GM21526 (cell line): Measurements from ENCODE around the gene TRMT2B.
"Not testable (repeated sequence)": the region's sequence is repeated elsewhere in the genome, so short reads cannot be mapped to it uniquely, and the experiment has no call there.

Experiments
- ATAC-seq: cut with Tn5 transposase; IDR thresholded peaks from one replicate; pipeline ENCODE4 v1.9.1; 2021; ENCODE audit warnings: moderate library complexity; ENCODE audit not compliant: unreplicated experiment, low FRiP score

TRMT2B gene

DNA sequence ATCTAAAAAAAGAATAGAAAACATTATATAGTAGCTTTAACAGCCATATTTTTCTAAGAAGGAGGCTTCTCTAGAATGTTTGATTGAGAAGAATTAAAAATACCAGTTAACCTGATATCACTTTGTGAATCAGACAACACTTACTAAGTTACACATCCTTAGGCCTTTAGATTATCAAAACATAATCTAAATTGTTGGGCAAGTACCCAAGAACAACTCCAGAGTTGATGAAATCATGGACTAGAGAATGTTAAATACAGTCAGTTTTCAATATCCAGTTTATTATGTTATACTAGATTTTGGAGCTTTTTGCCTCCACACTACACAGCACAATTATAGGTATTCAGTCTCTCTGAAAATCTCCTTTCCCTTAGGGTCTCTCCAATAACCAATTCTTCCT, 42.8 kb downstream of the TRMT2B start:
- no peak for ATAC-seq

DNA sequence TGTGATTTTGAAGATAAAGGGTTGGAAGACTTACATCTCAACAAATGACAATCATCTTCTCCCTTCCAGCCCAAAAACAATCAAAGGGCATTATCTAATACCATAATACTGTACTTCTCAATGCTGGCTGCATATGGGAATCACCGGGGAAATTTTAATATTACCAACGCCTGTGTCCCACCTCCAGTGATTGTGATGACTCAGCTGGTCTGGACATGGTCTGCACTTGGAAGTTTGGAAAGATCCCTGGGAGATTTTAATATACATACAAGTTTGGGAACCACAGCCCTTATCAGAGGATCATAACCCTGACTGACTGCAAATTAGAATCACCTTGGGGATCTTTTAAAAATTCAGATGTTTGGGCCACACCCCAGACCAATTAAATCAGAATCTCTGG, 52.5 kb downstream of the TRMT2B start:
- ATAC-seq: no peak

DNA sequence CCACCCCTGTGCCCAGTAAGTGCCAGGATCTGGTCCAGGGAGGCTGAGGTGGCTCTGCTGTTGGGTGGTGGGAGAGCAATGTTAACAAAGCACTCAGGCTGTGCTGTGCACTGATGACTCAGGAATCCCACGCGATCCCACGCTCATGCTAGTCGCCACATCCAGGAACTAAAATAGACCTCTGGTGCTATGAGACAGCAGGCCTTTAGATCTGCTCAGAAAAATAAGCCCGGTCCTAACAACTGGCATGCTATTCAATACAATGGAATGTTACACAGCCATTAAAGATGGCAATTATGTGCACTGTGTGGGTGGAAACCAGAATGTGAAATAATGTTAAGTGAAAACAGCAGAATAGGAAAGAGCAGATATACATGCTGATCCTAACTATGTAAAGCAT, 56.4 kb downstream of the TRMT2B start:
- ATAC-seq: no peak

DNA sequence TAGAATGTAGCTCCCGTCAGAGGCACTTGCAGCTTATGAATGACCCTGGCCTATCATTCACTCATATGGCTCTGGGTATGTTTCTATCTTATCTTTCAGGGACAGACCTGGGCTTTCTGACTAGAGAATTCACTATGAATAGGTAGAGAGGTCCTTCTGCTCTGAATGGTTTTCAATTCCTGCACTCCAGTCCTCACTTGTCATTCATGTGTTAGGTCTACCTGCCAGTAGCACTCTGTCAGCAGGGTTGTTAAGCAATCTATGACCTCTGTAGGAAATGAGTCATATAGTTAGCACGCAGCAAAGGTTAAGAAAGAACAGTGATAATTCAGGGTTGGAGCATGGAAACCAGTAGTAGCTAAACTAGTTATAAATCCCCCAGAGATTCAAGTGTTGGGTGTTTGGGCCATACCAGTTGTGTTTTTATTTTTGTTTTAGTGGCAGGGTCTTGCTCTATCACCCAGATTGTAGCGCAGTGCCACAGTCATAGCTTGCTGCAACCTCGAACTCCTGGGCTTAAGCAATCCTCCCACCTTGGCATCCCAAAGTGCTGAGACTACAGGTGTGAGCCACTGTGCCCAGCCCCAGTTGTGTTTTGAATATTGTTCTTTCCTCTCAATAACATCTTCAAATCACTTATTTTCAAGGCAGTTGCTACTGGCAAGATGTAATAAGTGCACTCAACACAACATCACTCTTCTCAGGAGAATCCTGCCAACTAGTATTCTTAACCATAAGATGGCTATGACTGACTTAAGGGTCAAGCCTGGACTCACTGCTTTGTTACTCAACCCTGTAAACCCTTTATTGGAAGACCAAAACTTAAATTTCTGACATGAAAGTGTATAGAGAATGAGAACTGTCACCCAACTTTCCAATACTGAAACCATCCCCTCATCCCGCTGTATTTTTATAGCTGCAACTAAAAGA, 57.3 kb downstream of the TRMT2B start:
- ATAC-seq: peak; percentile 93

DNA sequence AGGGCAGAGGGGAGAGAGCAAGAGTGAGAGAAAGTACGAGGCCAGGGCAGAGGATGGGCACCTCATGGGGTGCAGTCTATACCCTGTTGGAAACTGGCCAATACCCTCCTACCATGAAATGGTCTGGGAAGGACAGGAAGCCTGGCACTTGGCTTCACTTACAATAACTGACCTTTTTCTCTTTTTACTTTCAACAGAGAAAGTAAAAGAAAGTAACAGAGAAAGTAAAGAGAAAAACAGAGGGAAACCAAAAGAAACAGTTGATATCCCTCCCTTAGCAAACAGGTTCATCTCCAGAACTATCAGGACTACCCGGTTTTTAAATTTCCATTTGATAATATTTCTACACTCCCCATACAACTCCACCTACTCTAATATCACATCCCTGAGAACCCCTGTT, 61.8 kb downstream of the TRMT2B start:
- ATAC-seq: no peak

DNA sequence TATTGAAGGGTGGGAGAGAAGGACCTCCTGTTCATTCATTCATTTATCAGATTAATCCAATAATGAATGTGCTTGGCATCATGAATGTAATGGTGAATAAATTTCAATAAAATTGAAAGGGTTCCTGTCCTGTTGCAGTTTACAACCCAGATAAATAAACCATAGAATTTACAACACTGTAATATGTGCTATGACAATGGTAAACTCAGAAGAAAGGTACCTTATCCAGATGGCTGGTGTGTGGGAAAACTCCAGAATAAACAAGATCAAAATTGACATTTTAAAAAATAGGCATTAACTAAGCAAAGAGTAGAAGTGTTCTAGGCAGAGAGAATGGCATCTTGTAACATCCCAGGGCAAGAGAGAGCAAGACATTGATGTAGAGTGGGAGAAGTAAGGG, 67.1 kb downstream of the TRMT2B start:
- ATAC-seq: no peak

DNA sequence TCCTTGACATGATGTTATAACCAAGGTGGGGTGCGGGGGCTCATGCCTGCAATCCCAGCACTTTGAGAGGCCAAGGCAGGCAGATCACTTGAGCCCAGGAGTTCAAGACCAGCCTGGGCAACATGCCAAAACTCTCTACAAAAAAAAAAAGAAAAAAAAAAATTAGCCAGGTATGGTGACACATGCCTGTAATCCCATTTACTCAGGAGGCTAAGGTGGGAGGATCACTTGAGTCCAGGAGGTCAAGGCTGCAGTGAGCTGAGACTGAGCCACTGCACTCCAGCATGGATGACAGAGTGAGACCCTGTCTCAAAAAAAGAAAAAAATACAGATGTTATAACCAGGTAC, 70.4 kb downstream of the TRMT2B start:
- not testable (repeated sequence) for ATAC-seq

DNA sequence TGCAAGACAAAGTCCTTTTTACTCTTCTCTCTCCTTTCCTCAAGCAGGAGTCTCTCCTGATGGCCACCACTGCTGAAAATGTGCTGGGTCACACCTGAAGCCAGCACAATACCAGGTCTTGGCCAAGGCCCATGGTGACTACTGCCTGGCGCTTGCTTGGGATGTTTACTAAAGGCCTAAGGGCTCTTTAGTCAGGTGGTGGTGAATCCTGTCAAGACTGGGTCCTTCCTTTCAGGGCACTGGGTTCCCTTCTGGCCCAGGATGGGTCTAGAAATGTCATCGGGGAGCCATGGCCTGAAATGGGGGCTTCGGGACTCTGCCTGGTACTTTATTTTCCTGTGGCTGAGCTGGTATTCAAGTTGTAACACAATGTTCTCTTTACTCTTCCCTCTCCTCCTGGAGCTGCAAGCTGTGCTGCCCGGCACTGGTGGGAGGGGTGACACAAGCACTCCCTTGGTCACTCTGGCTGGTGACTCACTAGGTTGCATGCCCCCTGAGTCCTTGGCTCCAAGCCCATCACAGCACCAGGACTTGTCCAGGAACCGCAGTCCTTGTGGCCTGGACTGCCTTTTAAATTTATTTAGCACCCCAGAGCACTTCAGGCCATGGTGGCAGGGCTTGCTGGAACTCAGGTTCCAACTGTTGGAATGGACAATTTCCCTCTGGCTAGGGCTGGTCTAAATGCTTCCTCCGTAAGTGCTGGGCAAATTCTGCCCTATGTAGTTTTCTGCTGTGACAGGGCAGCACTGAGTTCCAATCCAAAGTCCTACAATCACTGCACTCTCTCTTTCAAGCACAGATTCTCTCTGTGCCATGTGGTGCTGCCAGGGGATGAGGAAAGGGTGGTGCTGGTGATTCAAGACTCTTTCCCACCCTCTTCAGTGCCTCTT, 71.1 kb downstream of the TRMT2B start:
- no peak for ATAC-seq

DNA sequence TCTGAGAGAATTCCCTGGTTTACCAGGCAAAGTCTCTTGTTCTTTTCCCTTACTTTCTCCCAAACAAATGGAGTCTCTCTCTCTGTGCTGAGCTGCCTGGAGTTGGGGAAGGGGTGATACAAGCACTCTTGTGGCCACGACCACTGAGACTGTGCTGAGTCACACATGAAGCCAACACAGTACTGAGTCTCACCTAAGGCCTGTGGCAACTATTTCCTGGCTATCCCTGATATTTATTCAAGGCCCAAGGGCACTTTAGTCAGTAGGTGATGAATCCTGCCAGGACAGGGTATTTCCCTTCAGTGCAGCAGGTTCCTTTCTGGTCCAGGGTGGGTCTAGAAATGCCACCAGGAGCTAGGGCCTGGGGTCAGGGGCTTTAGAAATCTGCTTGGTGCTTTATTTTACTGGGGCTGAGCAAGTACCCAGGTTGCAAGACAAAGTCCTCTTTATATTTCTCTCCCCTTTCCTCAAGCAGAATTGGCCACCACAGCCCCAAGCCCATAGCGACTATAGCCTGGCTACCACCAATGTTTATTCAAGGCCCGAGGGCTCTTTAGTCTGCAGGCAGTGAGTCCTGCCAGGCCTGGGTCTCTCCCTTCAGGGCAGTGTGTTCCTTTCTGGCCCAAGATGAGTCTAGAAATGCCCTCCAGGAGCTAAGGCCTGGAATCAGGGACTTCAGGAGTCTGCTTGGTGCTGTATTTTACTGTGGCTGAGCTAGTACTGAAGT, 71.9 kb downstream of the TRMT2B start:
- ATAC-seq: no peak

DNA sequence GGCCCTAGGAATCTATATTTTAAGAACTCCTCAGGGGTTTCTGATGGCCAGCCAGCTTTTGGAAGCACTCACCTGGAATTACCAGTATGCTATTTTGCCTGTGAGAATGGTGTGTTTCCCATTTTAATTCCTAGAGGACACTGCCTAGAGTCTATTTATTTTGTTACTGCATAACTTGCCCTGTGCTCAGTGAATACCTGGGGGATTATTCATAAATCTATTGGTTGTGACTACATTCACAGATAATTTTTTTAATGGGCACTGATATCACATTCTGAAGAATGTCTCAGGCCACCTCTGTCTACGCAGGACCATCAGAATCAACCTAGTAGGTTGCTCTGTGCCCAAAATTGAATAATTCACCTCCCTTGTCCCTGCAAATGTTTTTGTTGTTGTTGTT, 75.7 kb downstream of the TRMT2B start:
- no peak for ATAC-seq

DNA sequence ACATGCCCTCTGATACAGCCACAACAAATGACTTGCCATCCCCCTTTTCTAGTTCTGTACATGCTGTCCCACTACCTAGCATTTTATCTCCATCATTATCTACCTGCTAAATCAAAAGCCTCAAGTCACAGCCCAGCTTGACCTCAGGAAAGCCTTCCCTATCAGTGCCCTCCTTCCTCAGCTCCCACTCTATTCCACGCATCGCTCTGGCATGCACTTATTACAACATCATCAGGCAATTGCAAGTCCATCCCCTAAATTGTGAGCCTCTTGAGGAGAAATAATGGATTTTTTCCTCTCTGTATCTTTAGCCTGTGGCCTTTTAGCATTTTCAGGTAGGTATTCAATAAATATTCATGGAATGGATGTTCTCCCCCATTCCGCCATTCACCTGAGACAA, 76.7 kb downstream of the TRMT2B start:
- no peak for ATAC-seq

DNA sequence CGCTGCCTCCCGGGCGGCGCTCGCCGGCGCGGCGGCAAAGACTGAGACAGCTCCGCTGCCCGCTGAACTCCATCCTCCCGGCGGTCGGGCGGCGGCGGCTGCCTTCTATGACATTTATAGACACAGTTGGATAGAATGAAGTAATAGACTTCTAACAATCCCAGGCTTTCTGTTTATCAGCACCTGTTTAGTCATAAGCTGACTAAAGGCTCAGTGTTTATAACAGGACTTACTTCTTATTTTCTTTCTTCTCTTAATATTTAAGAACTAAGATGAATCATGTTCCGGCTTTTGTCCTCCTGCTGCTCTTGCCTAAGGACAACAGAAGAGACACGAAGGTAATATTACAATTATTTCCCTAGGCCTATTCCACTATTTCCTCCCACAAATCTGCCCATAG, 78.5 kb downstream of the TRMT2B start:
- ATAC-seq: no peak

DNA sequence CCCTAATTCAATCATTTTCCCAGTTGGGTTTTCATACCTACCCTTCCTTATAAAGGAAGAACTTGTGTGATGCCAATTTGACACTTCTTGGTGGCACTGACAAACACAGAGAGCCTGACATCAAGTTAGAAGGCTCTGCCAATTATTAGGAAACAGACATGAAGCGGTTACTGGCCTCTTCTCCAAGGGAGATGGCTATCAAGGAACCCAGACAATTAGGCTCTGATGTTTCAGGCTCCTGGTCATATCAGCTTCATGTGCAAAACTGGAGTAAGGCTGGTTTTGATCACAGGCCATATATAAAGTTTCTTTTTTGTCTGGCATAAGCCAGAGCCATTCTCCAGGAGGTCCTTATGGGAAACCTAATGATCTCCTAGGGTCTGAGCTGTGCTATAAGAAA, 82.0 kb downstream of the TRMT2B start:
- ATAC-seq: no peak

DNA sequence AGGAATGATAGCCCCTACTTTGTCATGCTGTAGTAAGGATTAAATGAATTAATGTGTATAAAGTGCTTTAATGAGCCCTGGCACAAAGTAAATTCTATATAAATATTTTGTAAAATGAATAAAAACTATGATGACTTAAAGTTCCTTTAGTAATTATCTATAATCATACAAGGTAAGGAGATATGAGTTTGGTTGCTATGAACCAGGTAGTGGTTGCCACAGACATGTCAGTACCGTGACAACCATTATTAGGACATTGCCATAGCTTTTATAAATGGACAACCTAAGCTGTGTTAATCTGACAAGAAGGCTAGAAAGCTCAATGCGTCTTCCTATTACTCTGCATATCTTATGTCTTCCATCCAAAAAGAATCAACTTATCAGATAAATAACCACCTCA, 82.5 kb downstream of the TRMT2B start, which contains the start of gene ARL13A:
Gene ARL13A (plus strand): TSS at position 301 of the 400 bp plus-strand sequence. CDS start 3,982 bp downstream, outside the sequence.
- ATAC-seq: no peak

DNA sequence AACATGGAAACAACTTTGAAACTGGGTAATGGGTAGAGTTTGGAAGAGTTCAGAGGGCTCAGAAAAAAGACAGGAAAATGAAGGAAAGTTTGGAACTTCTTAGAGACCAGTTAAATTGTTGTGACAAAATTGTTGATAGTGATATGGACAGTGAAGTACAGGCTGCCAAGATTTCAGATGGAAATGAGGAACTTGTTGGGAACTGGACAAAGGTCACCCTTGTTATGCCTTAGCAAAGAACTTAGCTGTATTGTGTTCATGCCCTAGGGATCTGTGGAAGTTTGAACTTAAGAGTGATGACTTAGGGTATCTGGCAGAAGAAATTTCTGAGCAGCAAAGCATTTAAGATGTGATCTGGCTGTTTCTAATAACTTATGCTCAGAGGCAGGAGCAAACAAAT, 87.5 kb downstream of the TRMT2B start:
- no peak for ATAC-seq

DNA sequence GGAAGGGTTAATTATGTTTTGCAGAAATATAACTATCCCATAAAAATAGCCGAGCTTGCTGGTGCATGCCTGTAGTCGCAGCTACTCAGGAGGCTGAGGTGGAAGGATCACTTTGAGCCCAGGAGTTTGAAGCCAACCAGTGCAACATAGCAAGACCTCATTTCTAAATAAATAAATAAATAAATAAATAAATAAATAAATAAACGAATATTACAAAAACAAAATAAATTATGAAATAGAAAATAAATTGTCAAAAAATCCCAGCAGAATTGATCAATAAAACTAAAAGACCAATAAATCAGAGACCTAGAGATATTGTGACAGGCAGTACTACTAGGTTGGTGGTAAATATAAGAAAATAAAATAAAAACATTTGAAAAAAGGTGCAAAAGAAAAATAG, 89.1 kb downstream of the TRMT2B start:
- no peak for ATAC-seq
